Activated T-cell treated with anti-CD3 and anti-CD28 coated beads, Interleukin-2, amount 50 U/mL, for 24 hours (primary cell): Measurements from ENCODE around the gene SEC11A.
"Not testable (repeated sequence)": the region's sequence is repeated elsewhere in the genome, so short reads cannot be mapped to it uniquely, and the experiment has no call there.

ENCODE experiments used
- DNase-seq: peaks from one replicate; pipeline ENCODE4 v3.0.0-alpha.2; 2020
- H3K27ac Mint-ChIP-seq: 2 replicates; pipeline ENCODE4 v1.8.0; 2020; ENCODE audit warnings: mild to moderate bottlenecking, mixed read lengths
- H3K27me3 Mint-ChIP-seq: 2 replicates; pipeline ENCODE4 v1.8.0; 2020; ENCODE audit warnings: mixed read lengths
- H3K36me3 Mint-ChIP-seq: 2 replicates; pipeline ENCODE4 v1.8.0; 2020; ENCODE audit warnings: low read depth, mixed read lengths
- H3K4me1 Mint-ChIP-seq: 2 replicates; pipeline ENCODE4 v1.8.0; 2020; ENCODE audit warnings: low read depth, mixed read lengths
- H3K4me3 Mint-ChIP-seq: 2 replicates; pipeline ENCODE4 v1.8.0; 2020; ENCODE audit warnings: mild to moderate bottlenecking, moderate library complexity, mixed read lengths
- H3K9me3 Mint-ChIP-seq: 2 replicates; pipeline ENCODE4 v1.8.0; 2020; ENCODE audit warnings: mixed read lengths

Gene SEC11A

DNA sequence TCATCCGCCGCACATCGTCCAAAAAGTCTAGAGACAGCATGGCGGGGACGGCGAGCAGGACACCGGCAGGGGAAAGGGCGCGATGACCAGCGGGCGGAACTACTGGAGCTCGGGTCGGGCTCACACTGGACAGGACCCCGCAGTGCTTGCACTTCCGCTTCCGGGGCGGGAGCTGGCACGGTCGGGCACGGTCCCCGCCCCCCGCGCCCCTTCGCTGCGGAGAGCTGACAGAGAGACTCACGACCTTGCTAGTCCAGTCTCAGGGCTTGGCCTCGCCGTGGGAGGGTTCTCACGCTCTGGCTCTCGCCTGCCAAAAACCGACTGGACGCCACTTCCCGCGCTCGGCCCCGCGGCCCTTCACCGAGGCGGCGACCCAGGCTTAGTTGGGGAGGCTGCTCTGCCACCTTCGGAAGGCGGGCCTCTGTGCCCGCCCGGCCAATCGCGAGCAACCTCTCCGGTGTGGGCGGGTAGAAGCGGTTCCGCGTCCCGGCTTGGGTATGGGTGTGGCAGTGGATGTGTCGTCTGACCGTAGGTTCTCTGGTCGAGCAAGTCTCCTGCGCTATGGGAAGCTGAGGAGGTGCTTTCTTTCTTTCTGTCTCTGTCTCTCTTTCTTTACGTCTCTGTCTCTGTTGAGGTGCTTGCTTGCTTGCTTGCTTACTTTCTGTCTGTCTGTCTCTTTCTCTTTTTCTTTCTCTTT, at the start of gene SEC11A:
Gene SEC11A, minus strand, starts transcription at position 104 of the 697 bp plus-strand sequence. Its CDS starts 64 bp downstream, at position 40.
- Mint-ChIP-seq H3K27me3 (no peaks in the 10 kb centered on the region), H3K36me3 (peaks cover 55% of the 10 kb centered on the region), H3K4me1 (peaks cover 57% of the 10 kb centered on the region), H3K27ac (peak within 1 kb of the TSS; percentile 96), H3K4me3 (peak within 1 kb of the TSS; percentile 100), H3K9me3 (no peaks in the 10 kb centered on the region)
- peak; percentile 98 for DNase-seq

DNA sequence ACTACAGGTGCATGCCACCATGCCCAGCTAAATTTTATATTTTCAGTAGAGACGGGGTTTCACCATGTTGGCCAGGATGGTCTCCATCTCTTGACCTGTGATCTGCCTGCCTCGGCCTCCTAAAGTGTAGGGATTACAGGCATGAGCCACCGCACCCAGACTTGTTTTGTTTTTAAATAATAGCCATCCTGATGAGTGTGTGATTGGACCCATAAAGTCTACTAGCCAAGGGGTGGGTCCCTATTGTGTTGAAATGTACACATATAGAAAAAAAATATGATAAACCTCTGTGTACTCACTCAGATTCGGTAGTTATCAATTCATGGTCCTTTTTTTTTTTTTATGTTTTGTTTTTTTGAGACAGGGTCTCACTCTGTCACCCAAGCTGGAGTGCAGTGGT, 49.7 kb upstream of the SEC11A start:
- peaks cover 62% of the 10 kb centered on the region for H3K36me3 Mint-ChIP-seq
- H3K9me3 Mint-ChIP-seq, result no peaks in the 10 kb centered on the region
- H3K4me3 Mint-ChIP-seq, result no peak overlapping the region
- DNase-seq, result no peak
- H3K27ac Mint-ChIP-seq, result peak overlapping the region; percentile 11
- peaks cover 13% of the 10 kb centered on the region for H3K4me1 Mint-ChIP-seq
- H3K27me3 Mint-ChIP-seq, result no peaks in the 10 kb centered on the region

DNA sequence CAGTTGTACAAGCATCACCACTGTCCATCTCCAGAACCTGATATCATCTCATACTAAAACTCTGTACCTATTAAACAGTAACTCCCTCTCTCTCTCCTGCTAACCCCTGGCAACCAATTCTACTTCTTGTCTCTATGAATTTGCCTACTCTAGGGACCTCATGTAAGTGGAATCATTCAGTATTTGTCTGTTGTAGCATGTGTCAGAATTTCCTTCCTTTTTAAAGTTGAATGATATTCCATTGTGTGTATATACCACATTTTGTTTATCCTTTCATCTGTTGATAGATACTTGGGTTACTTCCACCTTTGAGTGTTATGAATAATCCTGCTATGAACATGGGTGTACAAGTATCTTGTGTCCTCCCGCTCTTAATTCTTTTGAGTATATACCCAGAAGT, 49.0 kb upstream of the SEC11A start:
- Mint-ChIP-seq H3K9me3 (no peaks in the 10 kb centered on the region), H3K4me1 (peaks cover 11% of the 10 kb centered on the region), H3K4me3 (no peak overlapping the region), H3K27ac (peak overlapping the region; percentile 50), H3K36me3 (peaks cover 59% of the 10 kb centered on the region), H3K27me3 (no peaks in the 10 kb centered on the region)
- no peak for DNase-seq

DNA sequence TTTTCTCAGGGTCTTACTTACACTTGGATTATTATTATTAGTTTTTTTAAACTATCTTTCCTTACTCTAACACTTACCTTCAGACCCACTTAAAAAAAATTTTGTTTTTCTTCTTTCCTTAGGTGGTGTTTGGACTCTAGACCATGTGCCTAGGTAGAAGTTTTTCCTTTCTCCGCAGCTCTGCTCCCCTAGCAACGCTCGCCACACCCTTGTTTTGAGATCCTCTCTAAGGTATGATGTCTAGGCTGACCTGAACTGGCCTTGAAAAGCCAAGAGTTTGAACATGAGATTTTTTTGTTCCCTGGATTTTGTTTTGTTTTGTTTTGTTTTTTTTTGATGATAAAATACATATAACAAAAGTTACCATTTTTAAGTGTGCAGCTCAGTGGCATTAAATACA, 48.6 kb upstream of the SEC11A start:
- peaks cover 56% of the 10 kb centered on the region for H3K36me3 Mint-ChIP-seq
- peak overlapping the region; percentile 50 for H3K27ac Mint-ChIP-seq
- H3K27me3 Mint-ChIP-seq, result no peaks in the 10 kb centered on the region
- peaks cover 8% of the 10 kb centered on the region for H3K4me1 Mint-ChIP-seq
- no peak for DNase-seq
- no peak overlapping the region for H3K4me3 Mint-ChIP-seq
- no peaks in the 10 kb centered on the region for H3K9me3 Mint-ChIP-seq

DNA sequence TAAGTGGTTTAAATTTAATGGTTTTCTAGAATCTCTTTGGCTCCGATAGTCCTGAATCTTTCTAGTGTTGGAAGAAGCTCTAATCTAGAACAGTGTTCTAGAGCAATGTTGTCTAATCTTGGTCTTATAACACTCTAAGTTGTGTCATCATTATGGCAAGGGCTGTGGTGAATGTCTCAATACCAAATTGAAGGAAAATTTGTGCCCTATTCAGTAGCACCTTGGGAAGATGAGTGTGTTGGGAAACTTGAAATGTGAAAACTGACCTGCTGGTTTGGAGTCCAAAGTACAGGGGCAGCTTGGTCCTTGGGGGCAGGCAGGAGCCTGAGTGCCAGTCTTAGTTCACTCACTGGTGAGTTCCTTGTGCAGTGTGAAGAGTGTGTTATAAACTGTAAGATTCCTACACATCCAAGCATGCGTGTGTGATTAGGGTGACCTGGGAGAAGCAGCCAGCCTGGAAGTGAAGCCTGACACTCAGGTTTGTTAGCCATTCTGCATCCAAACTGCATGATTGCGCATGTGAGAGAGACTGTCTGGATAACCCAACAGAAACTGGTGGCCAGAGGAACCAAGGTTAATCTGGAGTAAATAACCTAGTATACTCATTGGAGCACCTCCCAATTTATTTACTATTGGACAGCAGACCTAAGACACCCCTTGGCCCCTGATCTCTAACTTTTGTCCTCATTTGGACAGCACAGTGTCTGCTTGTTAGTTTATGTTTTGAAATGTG, 47.1 kb upstream of the SEC11A start:
- no peaks in the 10 kb centered on the region for H3K27me3 Mint-ChIP-seq
- H3K9me3 Mint-ChIP-seq, result no peaks in the 10 kb centered on the region
- H3K27ac Mint-ChIP-seq, result no peak overlapping the region
- H3K4me3 Mint-ChIP-seq, result no peak overlapping the region
- no peak for DNase-seq
- peaks cover 5% of the 10 kb centered on the region for H3K4me1 Mint-ChIP-seq
- peaks cover 41% of the 10 kb centered on the region for H3K36me3 Mint-ChIP-seq

DNA sequence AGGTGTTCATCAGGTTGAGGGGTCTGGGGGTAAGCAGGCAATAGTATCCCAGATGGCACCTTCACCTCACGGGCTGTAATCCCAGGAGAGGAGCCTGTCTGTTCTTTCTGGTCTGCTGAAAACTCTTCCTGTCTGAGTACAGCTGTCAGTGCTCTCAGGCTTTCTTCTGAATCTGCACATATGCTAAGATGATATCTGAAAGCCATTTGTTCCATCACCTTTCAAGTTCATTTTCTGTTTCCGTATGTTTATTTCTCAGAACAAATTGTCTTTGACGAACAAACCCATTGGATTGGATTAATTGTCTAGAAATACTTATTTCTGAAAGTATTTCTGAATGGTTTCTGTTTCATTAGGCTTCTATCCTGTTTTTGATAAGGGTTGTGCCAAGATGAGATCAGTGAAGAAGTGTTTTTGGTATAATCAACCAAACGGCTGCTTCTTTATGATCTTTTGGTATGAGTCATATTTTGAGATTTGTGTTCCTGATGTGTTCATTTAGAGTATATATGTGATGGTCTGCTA, 45.7 kb upstream of the SEC11A start:
- H3K27me3 Mint-ChIP-seq, result no peaks in the 10 kb centered on the region
- no peak overlapping the region for H3K27ac Mint-ChIP-seq
- H3K36me3 Mint-ChIP-seq, result peaks cover 30% of the 10 kb centered on the region
- H3K9me3 Mint-ChIP-seq, result no peaks in the 10 kb centered on the region
- no peak overlapping the region for H3K4me3 Mint-ChIP-seq
- DNase-seq, result peak; percentile 45
- H3K4me1 Mint-ChIP-seq, result peaks cover 6% of the 10 kb centered on the region

DNA sequence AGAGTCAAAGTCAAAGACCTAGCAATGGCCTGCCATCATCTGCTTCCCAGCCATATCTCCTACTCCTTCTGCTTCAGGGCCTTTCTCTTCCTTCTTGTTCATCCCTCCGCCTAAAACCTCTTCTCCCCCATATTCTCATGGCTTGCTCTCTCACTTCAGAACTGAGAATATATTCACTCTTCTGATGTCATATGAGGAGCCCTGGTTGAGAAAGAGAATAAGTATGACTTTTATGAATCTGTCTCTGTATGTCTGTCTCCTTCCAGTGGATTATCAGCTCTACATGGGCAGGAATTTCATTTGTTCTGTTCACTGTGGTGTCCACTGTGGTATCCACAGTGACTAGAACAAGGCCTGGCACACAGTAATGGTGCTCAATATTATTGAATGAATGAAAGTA, 44.3 kb upstream of the SEC11A start:
- Mint-ChIP-seq H3K27me3 (no peaks in the 10 kb centered on the region), H3K27ac (no peak overlapping the region), H3K4me3 (no peak overlapping the region), H3K9me3 (no peaks in the 10 kb centered on the region), H3K4me1 (peaks cover 17% of the 10 kb centered on the region), H3K36me3 (peaks cover 27% of the 10 kb centered on the region)
- DNase-seq, result no peak

DNA sequence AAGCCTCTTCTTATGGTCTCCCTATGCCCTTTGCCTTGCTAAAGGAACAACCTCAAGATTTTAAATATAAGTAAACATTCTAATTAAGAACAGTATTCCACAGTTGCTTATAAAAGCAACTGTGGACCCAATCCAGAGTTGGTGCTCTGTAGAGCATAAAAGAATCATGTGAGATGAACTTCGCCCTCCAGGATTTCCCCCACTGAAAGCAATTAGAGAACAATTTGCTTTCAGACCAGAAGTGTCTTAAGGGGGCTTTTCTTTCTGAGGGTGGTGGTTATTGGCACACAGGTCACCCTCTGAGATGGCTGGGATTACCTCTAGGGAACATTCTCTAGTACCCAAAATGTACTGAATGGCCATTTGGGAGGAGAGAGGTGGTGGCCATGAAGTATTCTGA, 43.1 kb upstream of the SEC11A start:
- no peak overlapping the region for H3K4me3 Mint-ChIP-seq
- peaks cover 22% of the 10 kb centered on the region for H3K4me1 Mint-ChIP-seq
- no peaks in the 10 kb centered on the region for H3K9me3 Mint-ChIP-seq
- peaks cover 21% of the 10 kb centered on the region for H3K36me3 Mint-ChIP-seq
- no peak for DNase-seq
- no peak overlapping the region for H3K27ac Mint-ChIP-seq
- no peaks in the 10 kb centered on the region for H3K27me3 Mint-ChIP-seq

DNA sequence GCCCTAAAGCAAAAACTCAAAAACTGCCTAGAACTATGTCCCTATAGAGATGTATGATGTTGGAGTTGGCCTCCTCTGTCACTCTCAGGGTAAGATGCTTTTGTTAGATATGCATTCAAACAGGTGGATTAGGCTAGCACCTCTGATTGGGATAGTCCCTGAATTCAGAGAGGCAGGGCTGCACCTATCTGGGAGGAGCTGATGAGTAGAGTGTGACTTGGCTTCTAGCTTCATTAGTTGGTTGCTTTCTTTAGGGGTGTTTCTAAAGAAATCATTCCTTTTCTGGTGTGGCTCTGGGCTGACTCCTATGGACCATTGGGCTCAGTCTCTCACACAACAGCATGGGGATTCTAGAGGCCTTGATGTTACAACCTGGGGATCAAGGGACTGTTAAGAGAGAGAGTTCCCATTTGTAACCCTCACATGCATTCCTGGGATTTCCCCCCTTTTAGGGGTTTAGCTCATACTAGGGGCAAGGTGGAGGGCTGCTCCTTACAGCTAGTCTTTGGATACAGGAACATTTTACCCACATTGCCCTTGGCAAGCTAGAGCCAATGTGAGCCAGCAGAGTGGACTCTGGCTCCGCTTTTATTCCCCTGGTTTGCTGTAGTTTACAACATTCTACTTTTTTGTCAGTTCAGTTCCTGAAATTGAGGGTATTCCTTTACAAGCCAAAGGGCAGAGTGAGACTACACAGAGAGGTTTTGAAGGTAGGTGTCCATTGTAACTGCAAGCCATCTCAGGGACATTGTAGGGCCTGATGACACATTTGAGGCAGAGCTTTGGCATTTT, 40.0 kb upstream of the SEC11A start:
- Mint-ChIP-seq H3K36me3 (peaks cover 40% of the 10 kb centered on the region), H3K9me3 (no peaks in the 10 kb centered on the region), H3K4me1 (peaks cover 47% of the 10 kb centered on the region), H3K4me3 (no peak overlapping the region), H3K27ac (peak overlapping the region; percentile 35), H3K27me3 (no peaks in the 10 kb centered on the region)
- no peak for DNase-seq

DNA sequence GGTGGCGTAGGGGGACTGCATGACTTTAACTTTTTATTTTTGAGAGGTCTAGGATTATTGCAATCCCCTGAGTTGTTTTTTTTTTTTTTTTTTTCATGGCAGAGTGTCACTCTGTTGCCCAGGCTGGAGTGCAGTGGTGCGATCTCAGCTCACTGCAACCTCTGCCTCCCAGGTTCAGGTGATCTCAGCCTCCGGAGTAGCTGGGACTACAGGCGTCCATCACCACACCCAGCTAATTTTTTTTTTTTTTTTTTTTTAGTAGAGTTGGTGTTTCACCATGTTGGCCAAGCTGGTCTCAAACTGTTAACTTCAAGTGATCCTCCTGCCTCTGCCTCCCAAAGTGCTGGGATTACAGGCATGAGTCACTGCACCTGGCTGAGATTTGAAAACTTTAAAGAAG, 39.0 kb upstream of the SEC11A start:
- Mint-ChIP-seq H3K36me3 (peaks cover 44% of the 10 kb centered on the region), H3K4me1 (peaks cover 57% of the 10 kb centered on the region)
- not testable (repeated sequence) for DNase-seq, H3K4me3 Mint-ChIP-seq, H3K27ac Mint-ChIP-seq, H3K27me3 Mint-ChIP-seq, H3K9me3 Mint-ChIP-seq

DNA sequence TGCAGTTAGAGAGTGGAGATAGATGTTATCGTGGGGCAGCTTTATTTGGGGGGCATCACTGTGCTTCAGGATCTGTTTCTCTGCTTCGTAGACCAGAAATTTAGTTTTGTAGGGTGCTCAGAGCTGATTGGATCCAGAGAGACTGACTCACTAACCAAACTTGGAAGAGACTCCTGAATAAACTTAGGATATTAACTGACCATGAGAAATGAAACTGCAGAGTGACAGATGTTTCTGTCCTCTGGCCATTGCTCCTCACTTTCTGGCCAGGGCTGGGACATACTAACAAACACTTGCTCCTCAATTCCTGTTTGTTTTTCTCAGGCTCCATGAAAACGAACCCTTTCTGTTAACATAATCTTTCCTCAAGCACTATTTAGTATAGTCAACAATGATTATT, 36.8 kb upstream of the SEC11A start:
- no peak for DNase-seq

DNA sequence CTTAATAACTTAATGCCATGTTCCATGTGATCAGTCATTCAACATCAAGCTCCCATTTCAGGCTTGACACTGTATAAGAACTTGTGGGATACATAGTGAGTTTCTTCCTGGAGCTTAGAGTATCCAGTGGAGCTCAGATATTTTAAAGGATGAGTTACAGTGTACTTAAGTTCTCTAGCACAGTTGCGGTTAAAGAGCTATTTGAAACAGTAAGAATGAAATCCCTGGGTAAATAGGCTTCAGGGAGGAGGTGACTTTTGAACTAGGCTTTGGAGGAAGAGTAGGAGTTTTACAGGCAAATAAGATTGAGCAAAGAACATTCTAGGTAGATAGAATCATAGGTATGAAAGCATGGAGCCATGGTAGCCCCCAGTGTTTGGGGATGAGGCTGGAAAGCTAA, 36.3 kb upstream of the SEC11A start:
- Mint-ChIP-seq H3K27me3 (no peaks in the 10 kb centered on the region), H3K4me1 (peaks cover 67% of the 10 kb centered on the region), H3K36me3 (peaks cover 60% of the 10 kb centered on the region), H3K4me3 (peak overlapping the region; percentile 10), H3K27ac (peak overlapping the region; percentile 61), H3K9me3 (no peaks in the 10 kb centered on the region)
- no peak for DNase-seq

More for the DNA sequence above, 36.8 kb upstream of the SEC11A start:
- Mint-ChIP-seq H3K27ac (no peak overlapping the region), H3K4me1 (peaks cover 62% of the 10 kb centered on the region), H3K9me3 (no peaks in the 10 kb centered on the region), H3K4me3 (no peak overlapping the region), H3K36me3 (peaks cover 55% of the 10 kb centered on the region), H3K27me3 (no peaks in the 10 kb centered on the region)

DNA sequence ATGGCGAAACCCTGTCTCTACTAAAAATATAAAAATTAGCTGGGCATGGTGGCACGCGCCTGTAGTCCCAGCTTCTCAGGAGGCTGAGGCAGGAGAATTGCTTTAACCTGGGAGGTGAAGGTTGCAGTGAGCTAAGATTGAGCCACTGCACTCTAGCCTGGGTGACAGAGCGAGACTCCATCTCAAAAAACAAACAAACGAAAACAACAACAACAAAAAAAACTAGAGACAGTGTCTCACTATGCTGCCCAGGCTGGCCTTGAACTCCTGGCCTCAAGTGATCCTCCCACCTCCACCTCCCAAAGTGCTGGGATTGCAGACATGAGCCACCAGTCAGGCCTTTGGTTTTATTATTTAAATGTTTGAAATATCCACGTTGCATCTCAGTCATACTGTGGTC, 35.8 kb upstream of the SEC11A start:
- not testable (repeated sequence) for H3K4me3 Mint-ChIP-seq, H3K27ac Mint-ChIP-seq, DNase-seq, H3K27me3 Mint-ChIP-seq, H3K9me3 Mint-ChIP-seq
- peaks cover 66% of the 10 kb centered on the region for H3K4me1 Mint-ChIP-seq
- H3K36me3 Mint-ChIP-seq, result peaks cover 61% of the 10 kb centered on the region

DNA sequence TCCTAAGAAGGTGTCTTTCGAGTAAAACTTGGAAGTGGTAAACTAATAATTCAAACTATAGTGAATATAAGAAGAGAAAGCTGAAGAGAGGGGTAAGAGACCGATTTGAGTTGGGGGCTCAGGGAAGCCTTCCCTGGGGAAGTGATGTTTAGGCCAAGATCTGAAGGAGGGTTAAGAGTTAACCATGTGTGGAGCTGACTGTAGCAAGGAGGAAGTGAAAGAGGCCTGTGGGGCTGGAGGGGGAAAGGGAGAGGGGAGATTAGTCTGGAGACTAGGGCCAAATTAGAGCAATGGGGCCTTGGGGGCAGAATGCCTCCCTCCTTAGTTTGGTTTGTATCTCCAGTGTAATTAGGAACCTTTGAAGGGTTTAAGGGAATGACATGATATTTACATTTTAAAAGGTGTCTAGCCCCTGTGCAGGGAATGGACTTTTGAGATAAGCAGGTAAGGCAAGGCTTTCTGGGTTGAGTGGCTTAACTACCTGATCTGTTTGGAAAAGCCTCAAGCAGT, 34.7 kb upstream of the SEC11A start:
- Mint-ChIP-seq H3K36me3 (peaks cover 54% of the 10 kb centered on the region), H3K27me3 (no peaks in the 10 kb centered on the region), H3K27ac (peak overlapping the region; percentile 96), H3K9me3 (no peaks in the 10 kb centered on the region), H3K4me3 (peak overlapping the region; percentile 94), H3K4me1 (peaks cover 66% of the 10 kb centered on the region)
- no peak for DNase-seq
